Endothelial cell of umbilical vein (primary cell): ENCODE measurements around the gene HPSE2. TPM values are rescaled to one million over a fixed set of nuclear protein-coding genes. Genes with fewer than 3 reads are reported as not detected.
A peak's percentile ranks its signal among the peaks of the same experiment; 100 is the strongest.

ENCODE experiments used
- BruUV-seq: library from RNA; stranded (reverse); fragments of 400-500 nt; replicated peaks from 2 replicates; lab custom pipeline; 2021; lab: Mats Ljungman, UMichigan
- CTCF ChIA-PET: fragments of 300-600, 350-600 bp; sonication (Branson Sonifier 250); formaldehyde crosslinking; loops from one replicate; lab custom pipeline; 2021; ENCODE audit warnings: antibody characterized with exemption, inconsistent platforms; lab: Charles Lee
- POLR2A ChIA-PET: fragments of 300-600, 350-600 bp; sonication (Branson Sonifier 250); formaldehyde crosslinking; loops from one replicate; lab custom pipeline; 2021; ENCODE audit warnings: antibody characterized with exemption, inconsistent platforms; lab: Charles Lee
- DNase-seq: peaks from one replicate; pipeline ENCODE4 v3.0.0-alpha.2; 2011; ENCODE audit warnings: low read depth, low spot score
- FAIRE-seq: peaks from 2 replicates; lab custom pipeline; 2011; peaks lifted over from hg19 to GRCh38; lab: Jason Lieb, UNC
- H2AFZ ChIP-seq: 2 replicates; pipeline ENCODE4 v1.6.0; 2012; ENCODE audit warnings: low read depth, low read length, control low read depth, inconsistent platforms
- H3K27ac ChIP-seq: 2 replicates; pipeline ENCODE4 v1.5.1; 2011; ENCODE audit warnings: low read depth, mild to moderate bottlenecking, control low read depth, low read length, moderate library complexity; ENCODE audit not compliant: insufficient read depth
- H3K27me3 ChIP-seq, 2 experiments: 2 replicates each; pipeline versions ENCODE4 v1.6.0 to v1.6.1; 2011; ENCODE audit warnings: low read length in 2 of 2, mixed read lengths in 1 of 2; ENCODE audit not compliant: control insufficient read depth in 2 of 2, insufficient read depth in 2 of 2
- H3K36me3 ChIP-seq, 2 experiments: 2 replicates in 1 of 2; 3 replicates in 1 of 2; pipeline ENCODE4 v1.5.1; 2011; ENCODE audit warnings: low read length in 2 of 2, mild to moderate bottlenecking in 1 of 2, moderate library complexity in 1 of 2; ENCODE audit not compliant: control insufficient read depth in 2 of 2, insufficient read depth in 2 of 2; ENCODE audit errors: extremely low read depth in 1 of 2
- H3K4me1 ChIP-seq: 3 replicates; pipeline ENCODE4 v1.5.1; 2011; ENCODE audit warnings: mild to moderate bottlenecking, low read length; ENCODE audit not compliant: control insufficient read depth, insufficient read depth; ENCODE audit errors: extremely low read depth
- H3K4me2 ChIP-seq: 2 replicates; pipeline ENCODE4 v1.6.1; 2011; ENCODE audit warnings: low read length, control low read depth, mixed read lengths; ENCODE audit not compliant: insufficient read depth
- H3K4me3 ChIP-seq, 3 experiments: fragments of 200-600 bp in 1 of 3; sonication (generic), shearing (Covaris generic) in 1 of 3; replicated peaks in 1 of 3; 2 replicates each; pipeline ENCODE4 v1.5.1; 2011 to 2016; ENCODE audit warnings: control low read depth in 3 of 3, low read length in 3 of 3, mild to moderate bottlenecking in 2 of 3, inconsistent platforms in 1 of 3, low read depth in 1 of 3, moderate library complexity in 1 of 3; ENCODE audit not compliant: insufficient read depth in 1 of 3
- H3K79me2 ChIP-seq: 2 replicates; pipeline ENCODE4 v1.6.0; 2012; ENCODE audit warnings: low read length, inconsistent platforms; ENCODE audit not compliant: control insufficient read depth, insufficient read depth
- H3K9ac ChIP-seq: replicated peaks from 2 replicates; pipeline ENCODE3; 2011; ENCODE audit warnings: low read length, control low read depth; ENCODE audit not compliant: insufficient read depth; ENCODE audit errors: extremely low read depth
- H3K9me1 ChIP-seq: replicated peaks from 3 replicates; pipeline ENCODE4 v1.6.0; 2011; ENCODE audit warnings: mild to moderate bottlenecking, low read length; ENCODE audit not compliant: control insufficient read depth, insufficient read depth; ENCODE audit errors: extremely low read depth
- H3K9me3 ChIP-seq: replicated peaks from 2 replicates; pipeline ENCODE4 v1.5.1; 2012; ENCODE audit warnings: low read length, inconsistent platforms; ENCODE audit not compliant: control insufficient read depth, insufficient read depth
- H4K20me1 ChIP-seq: replicated peaks from 2 replicates; pipeline ENCODE3; 2011; ENCODE audit warnings: mild to moderate bottlenecking, low read length; ENCODE audit not compliant: control insufficient read depth, insufficient read depth; ENCODE audit errors: extremely low read depth
- EZH2 ChIP-seq: IDR thresholded peaks from 2 replicates; pipeline ENCODE4 v1.6.1; 2012; ENCODE audit warnings: borderline replicate concordance, low read depth, mild to moderate bottlenecking, moderate library complexity, low read length, inconsistent platforms; ENCODE audit not compliant: severe bottlenecking
- FOS ChIP-seq: IDR thresholded peaks from 2 replicates; pipeline ENCODE4 v1.6.1; 2011; ENCODE audit warnings: mild to moderate bottlenecking, low read length, moderate library complexity, borderline replicate concordance; ENCODE audit not compliant: insufficient read depth
- GATA2 ChIP-seq: IDR thresholded peaks from 2 replicates; pipeline ENCODE4 v1.7.0; 2011; ENCODE audit warnings: low read depth, mild to moderate bottlenecking, moderate library complexity, mixed read lengths, low read length; ENCODE audit not compliant: insufficient read length, insufficient read depth
- JUN ChIP-seq: IDR thresholded peaks from 2 replicates; pipeline ENCODE4 v1.6.1; 2011; ENCODE audit warnings: borderline replicate concordance, low read depth; ENCODE audit not compliant: insufficient read length, insufficient read depth
- MAX ChIP-seq: IDR thresholded peaks from 2 replicates; pipeline ENCODE4 v1.6.1; 2011; ENCODE audit not compliant: insufficient read depth, insufficient read length
- MYC ChIP-seq: IDR thresholded peaks from one replicate; pipeline ENCODE4 v1.6.1; 2011; ENCODE audit warnings: mild to moderate bottlenecking, low read depth, low read length
- POLR2A ChIP-seq: IDR thresholded peaks from 2 replicates; pipeline ENCODE4 v1.6.1; 2012; ENCODE audit warnings: low read depth, mild to moderate bottlenecking, control low read depth, low read length
- POLR2AphosphoS5 ChIP-seq: IDR thresholded peaks from 2 replicates; pipeline ENCODE4 v1.6.1; 2012; ENCODE audit warnings: low read depth, mild to moderate bottlenecking, control low read depth, low read length, moderate library complexity; ENCODE audit not compliant: insufficient read depth
- dilution Hi-C: fragments of 300-500 bp; cut with MboI; formaldehyde crosslinking; loops from one replicate; pipeline ENCODE4 v1.15.0; 2019; ENCODE audit warnings: low sequenced_read_pairs; ENCODE audit not compliant: extremely low pct_ligation_motif_present
- intact Hi-C: fragments of 100-400 bp; cut with micrococcal nuclease; formaldehyde crosslinking; loops from one replicate; pipeline ENCODE4 v1.10.0; 2022
- polyA plus RNA-seq, 4 experiments: library from polyadenylated mRNA; depleted of rRNA in 3 of 4; stranded (reverse) in 3 of 4; unstranded in 1 of 4; fragments of >200 nt; gene quantifications; 2 replicates each; pipeline versions ENCODE4 v1.2.1 to v1.2.3, GENCODE V29; 2011 to 2012; ENCODE audit warnings: missing spikeins in 1 of 4
- total RNA-seq: library from RNA; stranded (reverse); gene quantifications from 2 replicates; pipeline ENCODE4 v1.2.3, GENCODE V29; 2021
- TF ChIP-seq, protein P1 (sequence below), 2 donors: IDR thresholded peaks; 1 replicate in 1 of 2; 2 replicates in 1 of 2; pipeline ENCODE4 v1.5.1; 2011; ENCODE audit warnings: low read length in 2 of 2, mild to moderate bottlenecking in 2 of 2, moderate library complexity in 2 of 2, control low read depth in 1 of 2, inconsistent platforms in 1 of 2, low read depth in 1 of 2; ENCODE audit not compliant: insufficient read depth in 1 of 2; ENCODE audit errors: extremely low read depth in 1 of 2

Gene HPSE2
- total and polyA plus RNA-seq, 2 donors (not counting 3 experiments of a cell fraction or from before 2014, with no cell fraction given): not detected

DNA sequence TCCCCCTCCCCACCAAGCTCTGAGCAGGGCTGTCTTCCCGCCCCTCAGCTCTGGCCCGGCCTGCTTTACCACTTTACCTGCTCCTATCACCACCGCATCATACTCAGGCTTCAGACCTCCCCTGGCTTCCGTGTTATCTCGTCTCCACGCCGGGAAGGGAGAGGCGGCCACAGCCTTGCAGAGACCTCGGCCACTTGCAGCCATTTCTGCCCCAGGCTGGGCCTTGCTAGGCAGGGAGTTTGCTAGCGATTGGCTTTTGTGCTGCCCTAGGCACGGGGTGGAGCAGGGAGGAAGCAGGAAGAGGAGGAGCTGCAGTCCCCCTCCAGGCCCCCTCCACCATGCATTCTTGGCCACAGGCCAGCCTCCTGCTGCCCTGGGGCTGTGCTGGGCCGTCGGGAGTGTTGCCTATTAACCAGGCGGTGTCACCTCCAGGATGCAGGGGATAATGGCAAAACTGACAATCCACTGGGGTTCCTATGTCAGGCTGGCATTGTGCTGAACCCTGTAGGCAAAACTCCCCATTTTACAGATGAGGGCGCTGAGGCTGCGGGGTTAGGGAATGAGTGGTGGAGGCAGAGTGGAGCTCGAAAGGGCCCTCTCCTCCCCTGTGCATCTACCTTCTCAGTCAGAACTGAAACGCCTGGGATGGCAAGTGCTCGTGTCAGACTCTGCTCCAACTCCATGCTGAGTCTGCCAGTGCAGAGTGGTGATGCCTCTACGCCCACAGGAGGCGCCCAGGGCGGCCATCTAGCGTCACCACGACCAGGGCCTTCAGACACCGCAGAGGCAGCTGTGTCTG lies 820.5 kb downstream of the HPSE2 start, which contains the start of gene PYROXD2:
TSS of gene PYROXD2 (minus strand) at position 251 of the 799 bp plus-strand sequence. CDS start at position 204, 47 bp downstream.
- peak within 1 kb of the TSS; percentile 6 to 65 (median 61) for H3K4me3 ChIP-seq
- H3K4me1 ChIP-seq: peaks cover 14% of the 10 kb centered on the region
- peak within 1 kb of the TSS; percentile 20 for H3K9ac ChIP-seq
- POLR2A ChIA-PET: interaction anchor here (0.6 to 0.7 kb wide), 2 partner anchors 21 to 46 kb away, joined by 3 read pairs; no protein-coding TSS in a partner anchor
- dilution Hi-C loops (no loop called here), intact Hi-C loops (loop anchor here (1.0 kb wide), 1 partner anchor 31 kb away; the partner anchor contains the start of gene HPS1)
- BruUV-seq: no TSS peak
- DNase-seq (peak; percentile 88), FAIRE-seq (peak; percentile 98)
- H3K79me2 ChIP-seq: no peaks in the 10 kb centered on the region
- H3K9me1 ChIP-seq: no peaks in the 10 kb centered on the region
- no peaks in the 10 kb centered on the region for H4K20me1 ChIP-seq
- no peak within 1 kb of the TSS for H3K27ac ChIP-seq
- TF ChIP-seq EZH2 (no peak), MYC (peak; percentile 19), JUN (no peak), FOS (no peak), GATA2 (no peak), POLR2A (peak; percentile 96), POLR2AphosphoS5 (peak; percentile 84), MAX (no peak)
- TF ChIP-seq, protein P1, sequence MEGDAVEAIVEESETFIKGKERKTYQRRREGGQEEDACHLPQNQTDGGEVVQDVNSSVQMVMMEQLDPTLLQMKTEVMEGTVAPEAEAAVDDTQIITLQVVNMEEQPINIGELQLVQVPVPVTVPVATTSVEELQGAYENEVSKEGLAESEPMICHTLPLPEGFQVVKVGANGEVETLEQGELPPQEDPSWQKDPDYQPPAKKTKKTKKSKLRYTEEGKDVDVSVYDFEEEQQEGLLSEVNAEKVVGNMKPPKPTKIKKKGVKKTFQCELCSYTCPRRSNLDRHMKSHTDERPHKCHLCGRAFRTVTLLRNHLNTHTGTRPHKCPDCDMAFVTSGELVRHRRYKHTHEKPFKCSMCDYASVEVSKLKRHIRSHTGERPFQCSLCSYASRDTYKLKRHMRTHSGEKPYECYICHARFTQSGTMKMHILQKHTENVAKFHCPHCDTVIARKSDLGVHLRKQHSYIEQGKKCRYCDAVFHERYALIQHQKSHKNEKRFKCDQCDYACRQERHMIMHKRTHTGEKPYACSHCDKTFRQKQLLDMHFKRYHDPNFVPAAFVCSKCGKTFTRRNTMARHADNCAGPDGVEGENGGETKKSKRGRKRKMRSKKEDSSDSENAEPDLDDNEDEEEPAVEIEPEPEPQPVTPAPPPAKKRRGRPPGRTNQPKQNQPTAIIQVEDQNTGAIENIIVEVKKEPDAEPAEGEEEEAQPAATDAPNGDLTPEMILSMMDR (IDR thresholded peaks at IDR 0.05; ENCODE audit: extremely low read depth in 1 of 2, insufficient read depth in 1 of 2, low read depth in 1 of 2, low read length in 2 of 2): no peak
- CTCF ChIA-PET: interaction anchor here (0.7 to 2.5 kb wide), 10 partner anchors 10 to 862 kb away, joined by 3 to 13 read pairs (median 3); no protein-coding TSS in a partner anchor
- H3K27me3 ChIP-seq: no peaks in the 10 kb centered on the region
- no peaks in the 10 kb centered on the region for H3K9me3 ChIP-seq
- peak within 1 kb of the TSS; percentile 60 for H3K4me2 ChIP-seq
- H3K36me3 ChIP-seq: peaks cover 3 to 22% of the 10 kb centered on the region in 2 experiments
- peak within 1 kb of the TSS; percentile 21 for H2AFZ ChIP-seq
